GM21723 (cell line): Measurements from ENCODE around the gene TRMT44.
"Not testable (repeated sequence)": the region's sequence is repeated elsewhere in the genome, so short reads cannot be mapped to it uniquely, and the experiment has no call there.

Experiments used
- ATAC-seq: cut with Tn5 transposase; IDR thresholded peaks from one replicate; pipeline ENCODE4 v1.9.1; 2021; ENCODE audit warnings: mild to moderate bottlenecking, moderate library complexity; ENCODE audit not compliant: unreplicated experiment

The TRMT44 gene

DNA sequence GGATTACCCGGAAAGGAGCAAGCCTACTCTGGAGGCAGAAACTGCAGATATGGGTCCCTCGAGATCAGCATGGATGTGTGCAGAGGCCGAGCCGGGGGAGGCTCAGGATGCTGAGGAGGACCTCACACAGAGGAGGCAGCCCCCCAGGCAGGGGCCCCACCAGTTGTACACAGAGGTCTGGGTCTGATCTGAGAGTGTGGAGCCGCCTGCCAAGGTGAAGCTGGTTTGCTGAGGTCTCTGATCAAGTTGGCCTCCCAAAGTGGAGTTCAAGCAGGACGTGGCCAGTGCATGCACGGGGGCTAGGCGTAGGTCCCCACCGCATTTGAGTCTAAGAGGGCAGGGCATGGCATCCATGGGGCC lies 35.1 kb upstream of the TRMT44 start:
- no peak for ATAC-seq

GRCh38 chr4:8406887-8407286 lies 33.7 kb upstream of the TRMT44 start:
- not testable (repeated sequence) for ATAC-seq

DNA sequence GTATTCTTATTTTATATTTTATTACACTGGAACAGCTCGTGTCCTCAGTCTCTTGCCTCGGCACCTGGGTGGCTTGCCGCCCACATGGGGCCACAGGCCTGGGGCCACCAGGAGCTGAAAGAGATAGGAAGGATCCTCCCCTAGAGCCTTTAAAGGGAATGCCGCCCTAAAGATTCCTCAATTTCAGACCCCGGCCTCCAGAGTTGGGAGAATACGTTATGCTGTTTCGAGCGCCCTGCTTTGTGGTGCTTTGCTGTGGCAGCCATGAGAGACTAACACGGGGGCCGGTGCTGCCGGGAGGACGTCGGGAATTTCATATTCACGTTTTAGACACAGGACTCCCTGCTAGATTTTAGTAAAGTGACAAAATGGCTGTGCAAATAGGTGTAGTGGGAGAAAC lies 33.3 kb upstream of the TRMT44 start:
- no peak for ATAC-seq

DNA sequence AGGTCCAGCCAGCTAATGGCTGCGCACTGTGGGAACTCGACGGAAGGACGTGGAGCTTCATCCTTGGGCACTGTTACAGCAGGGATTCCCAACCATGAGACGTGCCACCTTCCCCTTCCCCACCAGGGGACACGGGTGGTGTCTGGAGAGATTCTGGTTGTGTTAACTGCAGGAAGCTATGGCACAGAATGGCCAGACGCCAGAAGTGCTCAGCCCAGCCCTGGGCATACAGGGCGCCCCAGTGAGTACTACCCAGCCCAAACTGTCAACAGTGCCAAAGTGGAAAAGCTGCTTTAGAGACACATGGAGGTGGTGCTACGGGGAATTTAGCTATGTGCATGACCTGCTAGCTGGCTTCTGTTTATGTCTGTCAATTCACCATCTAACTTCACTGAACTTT lies 32.8 kb upstream of the TRMT44 start:
- ATAC-seq, result no peak

DNA sequence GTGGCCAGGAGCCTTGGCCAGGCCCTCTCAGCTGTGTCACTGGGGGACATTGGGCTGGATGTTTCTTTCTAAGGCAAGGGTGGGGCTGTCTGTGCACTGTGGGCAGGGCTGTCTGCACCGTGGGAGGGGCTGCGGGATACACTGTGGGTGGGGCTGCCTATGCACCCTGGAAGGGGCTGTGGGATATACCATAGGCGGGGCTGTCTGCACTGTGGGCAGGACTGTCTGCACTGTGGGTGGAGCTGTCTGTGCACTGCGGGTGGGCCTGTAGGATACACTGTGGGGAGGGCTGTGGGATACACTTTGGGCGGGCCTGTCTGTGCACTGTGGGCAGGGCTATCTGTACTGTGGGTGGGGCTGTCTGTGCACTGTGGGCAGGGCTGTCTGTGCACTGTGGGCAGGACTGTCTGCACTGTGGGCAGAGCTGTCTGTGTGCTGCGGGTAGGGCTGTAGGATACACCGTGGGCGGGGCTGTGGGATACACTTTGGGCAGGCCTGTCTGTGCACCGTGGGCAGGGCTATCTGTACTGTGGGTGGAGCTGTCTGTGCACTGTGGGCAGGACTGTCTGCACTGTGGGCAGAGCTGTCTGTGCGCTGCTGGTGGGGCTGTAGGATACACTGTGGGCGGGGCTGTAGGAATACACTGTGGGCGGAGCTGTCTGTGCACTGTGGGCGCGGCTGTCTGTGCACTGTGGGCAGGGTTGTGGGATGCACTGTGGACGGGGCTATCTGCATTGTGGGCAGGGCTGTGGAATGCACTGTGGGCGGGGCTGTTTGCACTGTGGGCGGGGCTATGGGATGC lies 31.1 kb upstream of the TRMT44 start:
- ATAC-seq, result no peak

- no peak for ATAC-seq
Measured at GRCh38 chr4:8410066-8410625, 30.4 kb upstream of the TRMT44 start.

DNA sequence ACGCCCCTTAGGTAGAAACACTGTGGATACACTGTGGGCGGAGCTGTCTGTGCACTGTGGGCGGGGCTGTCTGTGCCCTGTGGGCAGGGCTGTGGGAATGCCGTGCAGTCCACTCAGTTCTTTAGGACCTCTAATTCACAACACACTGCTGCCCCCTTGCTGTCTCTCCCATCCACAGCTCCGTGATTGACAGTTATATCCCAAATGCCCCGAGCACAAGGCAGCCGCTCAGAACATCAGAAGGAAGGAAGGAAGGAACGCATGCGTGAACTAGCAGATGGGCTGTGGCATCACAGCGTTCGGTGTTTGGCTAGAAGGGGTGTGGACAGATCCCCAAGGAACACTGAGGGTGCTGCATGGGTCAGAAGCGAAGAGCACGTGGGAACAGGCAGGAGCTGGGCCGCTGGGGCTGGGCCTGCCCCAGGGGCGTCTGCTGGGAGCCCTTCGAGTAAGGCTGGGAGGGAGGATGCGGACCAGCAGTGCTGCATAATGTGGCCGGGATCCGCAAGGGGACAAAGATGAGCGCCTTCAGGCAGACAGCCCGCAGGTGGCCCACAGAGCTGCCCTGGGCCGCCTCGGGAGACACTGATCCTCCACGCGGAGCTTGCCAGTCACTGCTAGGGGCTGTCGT lies 29.8 kb upstream of the TRMT44 start:
- no peak for ATAC-seq

DNA sequence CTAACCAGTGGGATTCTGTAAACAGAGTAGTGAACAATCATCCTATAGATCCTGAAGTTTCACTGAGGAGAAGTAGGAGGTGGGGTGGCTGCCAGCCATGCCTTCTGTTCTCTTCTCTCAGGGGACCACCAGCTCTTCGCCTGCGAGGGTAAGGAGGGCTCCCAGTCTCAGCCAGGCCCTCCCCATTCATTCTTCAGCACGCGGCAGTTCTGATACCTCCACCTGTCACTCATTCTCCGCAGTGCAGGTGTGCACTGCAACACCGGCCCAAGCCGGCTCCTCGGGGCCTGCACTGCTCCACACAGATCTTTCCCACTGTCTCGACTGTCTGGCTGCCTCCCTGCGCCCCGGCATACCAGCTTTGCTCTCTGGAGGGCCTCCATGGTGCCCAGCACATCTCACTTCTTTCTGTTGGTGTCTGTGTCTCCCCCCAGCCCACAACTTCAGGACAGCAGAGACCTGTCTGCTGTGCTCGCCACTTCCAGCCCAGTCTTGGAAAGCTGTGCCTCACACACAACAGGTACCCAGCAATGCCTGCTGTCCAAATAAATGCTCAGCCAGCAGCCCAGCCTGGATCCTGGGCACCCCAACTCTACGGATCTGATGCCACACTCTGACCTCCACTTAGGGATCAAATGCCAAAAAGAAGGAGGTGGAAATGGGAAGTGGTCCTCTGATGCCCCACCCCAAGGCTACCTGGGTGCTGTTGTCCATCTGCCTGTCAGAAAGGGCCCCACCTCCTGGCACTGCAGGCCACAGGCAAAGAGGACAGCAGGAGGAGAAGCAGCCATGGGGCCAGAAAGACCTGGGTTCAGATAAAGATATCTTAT lies 29.0 kb upstream of the TRMT44 start:
- no peak for ATAC-seq

- ATAC-seq, result no peak
Measured at GRCh38 chr4:8412288-8412687, 28.3 kb upstream of the TRMT44 start.

DNA sequence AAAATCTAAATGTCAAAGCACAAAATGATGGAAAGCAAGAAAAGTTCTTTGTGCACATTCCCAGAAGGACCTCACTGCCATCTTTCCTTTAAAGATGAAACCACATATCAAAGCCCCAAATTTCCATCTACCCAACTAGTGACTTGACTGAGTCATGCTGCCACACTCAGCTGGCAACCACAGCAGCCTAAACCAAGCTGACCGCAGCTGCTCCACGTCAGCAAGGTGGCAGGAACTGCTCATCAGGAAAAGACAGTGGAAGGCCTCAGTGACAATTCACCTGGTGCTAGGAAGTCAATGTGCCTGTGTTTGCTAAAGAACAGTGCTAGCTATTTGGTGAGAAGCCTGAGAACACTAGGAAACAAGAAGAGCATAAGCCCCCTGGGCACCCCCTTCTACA lies 26.2 kb upstream of the TRMT44 start:
- no peak for ATAC-seq

GRCh38 chr4:8417071-8417614 lies 23.4 kb upstream of the TRMT44 start:
- no peak for ATAC-seq

DNA sequence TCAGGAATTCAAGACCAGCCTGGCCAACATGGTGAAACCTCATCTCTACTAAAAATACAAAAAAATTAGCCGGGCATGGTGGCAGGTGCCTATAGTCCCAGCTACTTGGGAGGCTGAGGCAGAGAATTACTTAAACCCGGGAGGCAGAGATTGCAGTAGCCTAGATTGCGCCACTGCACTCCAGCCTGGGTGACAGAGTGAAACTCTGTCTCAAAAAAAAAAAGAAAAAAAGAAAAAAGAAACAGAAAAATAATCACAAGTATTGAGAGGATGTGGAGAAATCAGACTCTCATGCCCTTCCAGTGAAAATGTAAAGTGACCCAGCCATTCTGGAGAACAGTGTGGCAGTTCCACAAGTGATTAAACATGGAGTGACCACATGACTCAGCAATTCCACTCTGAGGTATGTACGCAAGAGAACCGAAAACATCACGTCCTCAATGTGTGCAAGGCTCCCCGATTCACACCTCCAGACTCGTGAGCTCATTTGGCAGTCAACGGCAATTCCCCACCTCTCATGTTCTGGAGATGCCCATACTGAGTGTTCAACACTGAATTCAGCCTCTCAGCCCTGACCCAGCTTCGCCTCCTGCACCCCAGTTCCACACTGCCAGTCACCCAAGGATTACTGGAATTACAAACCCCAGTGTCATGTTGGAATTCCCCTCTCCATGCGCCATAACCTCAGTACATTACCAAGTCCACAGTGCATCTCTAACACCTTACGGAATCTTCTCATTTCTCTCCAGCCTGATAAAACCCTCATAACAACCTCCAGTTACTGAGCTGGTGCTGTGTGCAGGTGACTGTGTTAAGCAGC lies 21.1 kb upstream of the TRMT44 start:
- peak; percentile 75 for ATAC-seq

DNA sequence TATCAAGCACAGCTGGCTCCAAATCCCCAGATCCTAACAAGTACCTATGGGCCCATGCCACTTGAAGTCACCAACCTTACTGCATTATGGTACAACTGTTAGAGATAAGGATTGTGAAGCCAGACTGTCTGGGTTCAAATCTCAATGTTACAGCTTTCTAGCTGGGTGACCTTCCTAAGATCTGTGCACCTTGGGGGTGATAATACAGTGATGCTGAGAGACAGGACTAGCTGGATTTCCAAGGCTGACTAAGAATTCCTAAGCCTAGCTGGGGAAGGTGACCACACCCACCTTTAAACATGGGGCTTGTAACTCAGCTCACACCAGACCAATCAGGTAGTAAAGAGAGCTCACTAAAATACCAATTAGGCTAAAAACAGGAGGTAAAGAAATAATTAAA lies 20.4 kb upstream of the TRMT44 start:
- ATAC-seq, result not testable (repeated sequence)

DNA sequence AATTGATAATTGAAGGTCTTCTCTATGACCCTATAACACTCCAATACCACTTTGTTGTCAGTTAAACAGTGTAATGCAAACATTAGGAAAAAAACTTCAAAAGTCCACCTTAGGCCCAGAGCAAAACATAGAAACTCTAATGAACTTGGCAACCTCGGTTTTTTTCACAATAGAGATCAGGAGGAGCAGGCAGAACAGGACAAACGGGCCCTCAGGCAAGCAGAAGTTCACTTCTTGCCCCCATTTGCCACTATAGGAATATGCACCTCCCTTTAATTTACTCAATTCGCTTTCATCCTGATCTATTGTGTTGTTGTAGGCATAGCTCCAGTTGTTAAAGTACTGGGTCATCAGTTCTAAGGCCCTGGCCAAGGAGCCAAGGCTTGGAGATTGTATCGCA lies 18.2 kb upstream of the TRMT44 start:
- no peak for ATAC-seq

- no peak for ATAC-seq
Measured at GRCh38 chr4:8422786-8423185, 17.8 kb upstream of the TRMT44 start.

DNA sequence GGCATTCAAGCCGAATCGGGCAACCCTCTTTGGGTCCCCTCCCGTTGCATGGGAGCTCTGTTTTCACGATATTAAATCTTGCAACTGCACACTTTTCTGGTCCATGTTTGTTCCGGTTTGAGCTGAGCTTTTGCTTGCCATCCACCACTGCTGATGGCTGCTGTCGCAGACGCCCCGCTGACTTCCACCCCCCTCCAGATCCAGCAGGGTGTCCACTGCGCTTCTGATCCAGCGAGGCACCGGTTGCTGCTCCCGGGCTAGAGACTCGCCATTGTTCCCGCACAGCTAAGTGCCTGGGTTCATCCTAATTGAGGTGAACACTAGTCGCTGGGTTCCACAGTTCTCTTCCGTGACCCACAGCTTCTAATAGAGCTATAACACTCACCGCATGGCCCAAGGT lies 13.3 kb upstream of the TRMT44 start:
- ATAC-seq, result no peak

- ATAC-seq, result peak; percentile 66
Measured at GRCh38 chr4:8427761-8428287, 12.8 kb upstream of the TRMT44 start.

GRCh38 chr4:8428288-8429097 lies 12.1 kb upstream of the TRMT44 start:
- ATAC-seq, result peak; percentile 94

DNA sequence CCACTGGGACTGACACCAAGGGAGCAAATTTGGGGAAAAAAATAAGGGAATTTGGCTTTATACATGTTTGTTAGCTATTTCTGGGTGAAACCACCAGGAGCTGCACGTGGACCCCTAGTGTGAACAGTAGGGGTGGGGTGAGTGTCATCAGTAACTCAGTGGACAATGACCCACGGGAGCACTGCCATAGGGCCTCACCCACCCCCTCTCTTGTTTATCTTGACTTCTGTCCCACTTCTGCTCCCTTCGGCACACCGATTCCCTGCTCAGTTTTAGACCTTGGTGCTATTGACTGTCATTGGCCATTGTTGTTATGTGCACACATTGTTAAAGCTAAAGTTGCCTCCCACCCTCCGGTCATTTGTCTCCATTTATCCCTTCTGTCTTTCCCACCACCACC lies 9.0 kb upstream of the TRMT44 start:
- no peak for ATAC-seq
